Mesenchymal stem cell (in vitro differentiated cells and primary cell): ENCODE data around the gene RNF113A.
A peak's percentile ranks its signal among the peaks of the same experiment; 100 is the strongest.
"Not testable (repeated sequence)": the region's sequence is repeated elsewhere in the genome, so short reads cannot be mapped to it uniquely, and the experiment has no call there.

Experiments
- DNase-seq: peaks from one replicate; pipeline ENCODE4 v3.0.0-alpha.2; 2013
- H2AFZ ChIP-seq: one replicate; pipeline ENCODE4 v1.6.1; 2013; ENCODE audit warnings: low read depth, mild to moderate bottlenecking, control low read depth, inconsistent platforms, low read length, moderate library complexity
- H2AK5ac ChIP-seq: 2 replicates; pipeline ENCODE4 v1.6.1; 2013; ENCODE audit warnings: low read length, moderate library complexity, mild to moderate bottlenecking, inconsistent platforms; ENCODE audit not compliant: severe bottlenecking
- H2BK120ac ChIP-seq: one replicate; pipeline ENCODE4 v1.6.1; 2013; ENCODE audit warnings: low read depth, mild to moderate bottlenecking, inconsistent platforms, low read length, moderate library complexity
- H2BK12ac ChIP-seq, 2 experiments: one replicate each; pipeline ENCODE4 v1.6.1; 2013; ENCODE audit warnings: inconsistent platforms in 2 of 2, low read length in 2 of 2, mild to moderate bottlenecking in 2 of 2, moderate library complexity in 2 of 2, control low read depth in 1 of 2
- H2BK15ac ChIP-seq: one replicate; pipeline ENCODE4 v1.6.1; 2013; ENCODE audit warnings: mild to moderate bottlenecking, low read depth, inconsistent platforms; ENCODE audit not compliant: poor library complexity, severe bottlenecking
- H2BK5ac ChIP-seq: 2 replicates; pipeline ENCODE4 v1.6.1; 2013; ENCODE audit warnings: low read depth, mild to moderate bottlenecking, low read length, control low read depth, inconsistent platforms; ENCODE audit not compliant: poor library complexity, severe bottlenecking
- H3K14ac ChIP-seq, 2 experiments: one replicate each; pipeline ENCODE4 v1.6.1; 2013; ENCODE audit warnings: inconsistent platforms in 2 of 2, low read length in 2 of 2, control low read depth in 1 of 2, mild to moderate bottlenecking in 1 of 2, moderate library complexity in 1 of 2
- H3K18ac ChIP-seq, 2 experiments: one replicate each; pipeline ENCODE4 v1.6.1; 2013; ENCODE audit warnings: inconsistent platforms in 2 of 2, low read length in 2 of 2, control low read depth in 1 of 2, low read depth in 1 of 2, mild to moderate bottlenecking in 1 of 2
- H3K23ac ChIP-seq, 2 experiments: one replicate each; pipeline ENCODE4 v1.6.1; 2013; ENCODE audit warnings: inconsistent platforms in 2 of 2, low read length in 2 of 2, mild to moderate bottlenecking in 2 of 2, moderate library complexity in 2 of 2, control low read depth in 1 of 2
- H3K27ac ChIP-seq: 2 replicates; pipeline ENCODE4 v1.5.1; 2013; ENCODE audit warnings: mild to moderate bottlenecking, moderate library complexity, low read length, control low read depth, inconsistent platforms; ENCODE audit not compliant: poor library complexity, severe bottlenecking
- H3K27me3 ChIP-seq, 2 experiments: 2 replicates each; pipeline versions ENCODE4 v1.6.1 to v1.7.0; 2013; ENCODE audit warnings: low read length in 2 of 2, mild to moderate bottlenecking in 2 of 2, moderate library complexity in 2 of 2, control low read depth in 1 of 2, inconsistent platforms in 1 of 2; ENCODE audit not compliant: control insufficient read depth in 1 of 2, insufficient read depth in 1 of 2
- H3K36me3 ChIP-seq, 2 experiments: 2 replicates each; pipeline versions ENCODE4 v1.6.1 to v1.7.0; 2013; ENCODE audit warnings: low read length in 2 of 2, control low read depth in 1 of 2, inconsistent platforms in 1 of 2, low read depth in 1 of 2, mild to moderate bottlenecking in 1 of 2; ENCODE audit not compliant: insufficient read depth in 2 of 2, control insufficient read depth in 1 of 2
- H3K4ac ChIP-seq, 2 experiments: one replicate each; pipeline ENCODE4 v1.6.1; 2013; ENCODE audit warnings: inconsistent platforms in 2 of 2, low read length in 2 of 2, mild to moderate bottlenecking in 2 of 2, moderate library complexity in 2 of 2, control low read depth in 1 of 2, low read depth in 1 of 2
- H3K4me1 ChIP-seq: 2 replicates; pipeline ENCODE4 v1.6.1; 2013; ENCODE audit warnings: low read depth, low read length, control low read depth; ENCODE audit not compliant: control insufficient read depth, insufficient read depth
- H3K4me2 ChIP-seq: 2 replicates; pipeline ENCODE4 v1.6.1; 2013; ENCODE audit warnings: low read length, mild to moderate bottlenecking, inconsistent platforms; ENCODE audit not compliant: poor library complexity, severe bottlenecking
- H3K4me3 ChIP-seq, 2 experiments: 2 replicates each; pipeline versions ENCODE4 v1.5.1 to v1.7.0; 2013; ENCODE audit warnings: low read length in 2 of 2, mild to moderate bottlenecking in 2 of 2, control low read depth in 1 of 2, low read depth in 1 of 2; ENCODE audit not compliant: insufficient read depth in 1 of 2
- H3K79me1 ChIP-seq: replicated peaks from 2 replicates; pipeline ENCODE4 v1.6.1; 2013; ENCODE audit warnings: mild to moderate bottlenecking, control low read depth, low read length, inconsistent platforms; ENCODE audit not compliant: poor library complexity, severe bottlenecking
- H3K9ac ChIP-seq: 2 replicates; pipeline ENCODE4 v1.7.0; 2013; ENCODE audit warnings: mild to moderate bottlenecking, low read length, moderate library complexity
- H3K9me3 ChIP-seq: 2 replicates; pipeline ENCODE4 v1.7.0; 2013; ENCODE audit warnings: mild to moderate bottlenecking, low read length; ENCODE audit not compliant: control insufficient read depth
- H4K8ac ChIP-seq: one replicate; pipeline ENCODE4 v1.6.1; 2013; ENCODE audit warnings: inconsistent platforms, mild to moderate bottlenecking, low read length, moderate library complexity
- H4K91ac ChIP-seq: one replicate; pipeline ENCODE4 v1.6.1; 2013; ENCODE audit warnings: mild to moderate bottlenecking, low read length, inconsistent platforms
- whole genome bisulfite sequencing: methylation state at CpG from one replicate; pipeline ENCODE4 v1.1.7; 2013; ENCODE audit warnings: mixed read lengths; 5-methylcytosine and 5-hydroxymethylcytosine counted together

RNF113A gene

DNA sequence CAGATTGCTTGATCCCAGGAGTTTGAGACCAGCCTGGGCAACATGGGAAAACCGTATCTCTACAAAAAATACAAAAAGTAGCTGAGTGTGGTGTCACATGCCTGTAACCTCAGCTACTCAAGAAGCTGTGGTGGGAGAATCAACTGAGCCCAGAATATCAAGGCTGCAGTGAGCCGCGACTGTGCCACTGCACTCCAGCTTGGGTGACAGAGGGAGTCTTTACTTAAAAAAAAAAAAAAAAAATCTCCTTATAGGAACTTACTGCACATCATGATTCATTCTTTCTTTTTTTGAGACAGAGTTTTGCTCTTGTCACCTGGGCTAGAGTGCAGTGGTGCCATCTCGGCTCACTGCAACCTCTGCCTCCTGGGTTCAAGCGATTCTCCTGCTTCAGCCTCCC lies 43.1 kb downstream of the RNF113A start:
- no peak overlapping the region for H2BK15ac ChIP-seq
- H4K8ac ChIP-seq: no peak overlapping the region
- no peak for DNase-seq
- no peaks in the 10 kb centered on the region for H3K9me3 ChIP-seq
- no peak overlapping the region for H3K27ac ChIP-seq
- no peak overlapping the region for H2AFZ ChIP-seq
- H3K4ac ChIP-seq: no peak overlapping the region
- no peak overlapping the region for H3K4me2 ChIP-seq
- H3K9ac ChIP-seq: no peak overlapping the region
- no peaks in the 10 kb centered on the region for H3K79me1 ChIP-seq
- no peak overlapping the region for H2BK120ac ChIP-seq
- H2BK5ac ChIP-seq: no peak overlapping the region
- no peak overlapping the region for H2BK12ac ChIP-seq
- no peak overlapping the region for H3K4me3 ChIP-seq
- no peak overlapping the region for H3K18ac ChIP-seq
- H3K36me3 ChIP-seq: peaks cover 6 to 14% of the 10 kb centered on the region in 2 experiments
- H4K91ac ChIP-seq: no peak overlapping the region
- H2AK5ac ChIP-seq: no peak overlapping the region
- no peaks in the 10 kb centered on the region for H3K27me3 ChIP-seq
- no peaks in the 10 kb centered on the region for H3K4me1 ChIP-seq
- no peak overlapping the region for H3K14ac ChIP-seq
- H3K23ac ChIP-seq: no peak overlapping the region
- WGBS: 93% methylated on average over 1 of the region's 5 CpGs

DNA sequence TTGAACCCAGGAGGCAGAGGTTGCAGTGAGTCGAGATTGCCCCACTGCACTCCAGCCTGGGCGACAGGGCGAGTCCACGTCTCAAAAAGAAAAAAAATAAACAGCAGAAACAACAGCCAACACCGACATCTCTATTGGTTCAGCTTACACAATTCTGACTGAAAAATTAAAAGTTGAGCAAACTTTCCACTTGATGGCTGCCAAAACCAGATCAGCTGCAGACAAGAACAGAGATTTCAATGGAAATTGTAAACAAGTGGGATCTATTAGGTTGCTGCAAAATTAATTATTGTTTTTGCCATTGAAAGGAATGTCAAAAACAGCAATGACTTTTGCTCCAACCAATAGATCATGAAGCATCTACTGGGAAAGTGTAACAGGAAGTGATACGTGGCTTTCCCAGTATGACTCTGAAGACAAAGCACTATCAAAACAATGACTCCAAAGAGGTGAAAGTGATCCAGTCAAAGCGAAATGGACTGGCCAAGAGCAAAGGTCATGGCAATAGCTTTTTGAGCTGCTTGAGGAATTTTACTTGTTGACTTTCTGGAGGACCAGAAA lies 45.1 kb downstream of the RNF113A start:
- peak; percentile 5 for DNase-seq
- Histone ChIP-seq H4K91ac (no peak overlapping the region), H3K27me3 (no peaks in the 10 kb centered on the region), H3K27ac (no peak overlapping the region), H2BK15ac (no peak overlapping the region), H2BK12ac (no peak overlapping the region), H3K4me2 (no peak overlapping the region), H3K9me3 (no peaks in the 10 kb centered on the region), H2AFZ (no peak overlapping the region), H3K4me1 (no peaks in the 10 kb centered on the region), H3K4ac (no peak overlapping the region), H2BK120ac (no peak overlapping the region), H3K18ac (no peak overlapping the region), H4K8ac (no peak overlapping the region), H2BK5ac (no peak overlapping the region), H3K36me3 (peaks cover 3 to 6% of the 10 kb centered on the region in 2 experiments), H3K14ac (no peak overlapping the region), H3K79me1 (no peaks in the 10 kb centered on the region), H3K23ac (no peak overlapping the region), H3K9ac (peak overlapping the region; percentile 51), H2AK5ac (no peak overlapping the region), H3K4me3 (no peak overlapping the region)
- 88% methylated on average over 4 of the region's 7 CpGs for WGBS

DNA sequence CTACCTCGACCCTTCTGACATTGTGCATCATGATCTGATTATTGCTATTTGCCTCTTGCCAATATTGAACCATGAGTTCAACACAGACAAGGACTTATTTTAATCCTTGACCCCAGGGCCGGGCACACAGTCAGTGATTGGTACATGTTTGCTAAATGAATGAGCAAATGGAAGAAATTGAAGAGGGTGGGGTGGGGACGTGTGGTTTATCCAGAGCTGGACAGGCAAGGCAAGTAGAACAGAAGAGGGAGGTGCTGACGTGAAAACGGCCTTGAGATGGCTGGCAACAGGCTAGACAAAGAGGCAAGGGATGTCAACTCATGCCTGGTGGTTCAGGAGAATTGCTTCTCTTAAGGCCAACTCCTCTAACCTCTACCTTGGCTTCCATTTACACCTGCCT lies 47.3 kb downstream of the RNF113A start:
- not testable (repeated sequence) for H2BK5ac ChIP-seq, H2BK120ac ChIP-seq, H3K14ac ChIP-seq, H3K4ac ChIP-seq, H3K4me2 ChIP-seq, H2BK15ac ChIP-seq, H3K9ac ChIP-seq, H3K27ac ChIP-seq, H3K4me3 ChIP-seq, H3K79me1 ChIP-seq, H4K8ac ChIP-seq, H3K23ac ChIP-seq, H3K36me3 ChIP-seq, H3K9me3 ChIP-seq, DNase-seq, H2AFZ ChIP-seq, H3K4me1 ChIP-seq, H2BK12ac ChIP-seq, H3K18ac ChIP-seq, H4K91ac ChIP-seq, H3K27me3 ChIP-seq, H2AK5ac ChIP-seq
- WGBS: no CpG with 5 or more reads among the region's 5 CpGs

- not testable (repeated sequence) for H2BK5ac ChIP-seq, H3K4me1 ChIP-seq, H3K4ac ChIP-seq, H3K23ac ChIP-seq, H2BK15ac ChIP-seq, H2AK5ac ChIP-seq, H3K36me3 ChIP-seq, H3K27ac ChIP-seq, H2AFZ ChIP-seq, H2BK120ac ChIP-seq, H4K91ac ChIP-seq, H3K9me3 ChIP-seq, H3K18ac ChIP-seq, H3K79me1 ChIP-seq, H3K4me3 ChIP-seq, H3K27me3 ChIP-seq, H4K8ac ChIP-seq, H3K14ac ChIP-seq, H3K4me2 ChIP-seq, H2BK12ac ChIP-seq
- peak overlapping the region; percentile 61 for H3K9ac ChIP-seq
- 100% methylated on average over 2 of the region's 3 CpGs for WGBS
- peak; percentile 78 for DNase-seq
These were observed 49.8 kb downstream of the RNF113A start for GRCh38 chrX:119821703-119822102.
